Sigmoid colon (tissue), 7 donors: ENCODE results near the gene FHOD3. TPM values are rescaled to one million over a fixed set of nuclear protein-coding genes. Genes with fewer than 3 reads are reported as not detected.
"Not testable (repeated sequence)": the region's sequence is repeated elsewhere in the genome, so short reads cannot be mapped to it uniquely, and the experiment has no call there.

Source experiments
- DNase-seq: peaks from one replicate; pipeline ENCODE4 v3.0.0-alpha.2; 2019
- H3K27ac ChIP-seq, 4 donors: fragments of 200-600 bp; sonication (generic); one replicate each; pipeline ENCODE4 v1.5.1; 2016 to 2019; ENCODE audit warnings: mild to moderate bottlenecking in 1 of 4
- H3K27me3 ChIP-seq, 3 donors: fragments of 200-600 bp; sonication (generic); one replicate each; pipeline ENCODE4 v1.5.1; 2019; ENCODE audit warnings: mild to moderate bottlenecking in 1 of 3
- H3K36me3 ChIP-seq, 4 donors: fragments of 200-600 bp; sonication (generic); one replicate each; pipeline ENCODE4 v1.5.1; 2016 to 2019
- H3K4me1 ChIP-seq, 4 donors: fragments of 200-600 bp; sonication (generic); one replicate each; pipeline ENCODE4 v1.5.1; 2017 to 2019
- H3K4me3 ChIP-seq, 4 donors: fragments of 200-600 bp; sonication (generic); one replicate each; pipeline ENCODE4 v1.5.1; 2017 to 2019; ENCODE audit warnings: mild to moderate bottlenecking in 2 of 4, moderate library complexity in 1 of 4
- H3K9me3 ChIP-seq, 4 donors: fragments of 200-600 bp in 3 of 4; sonication (generic) in 3 of 4; one replicate each; pipeline versions ENCODE4 v1.5.1 to v1.6.1; 2013 to 2019
- EP300 ChIP-seq, 4 donors: sonication (generic); formaldehyde crosslinking; IDR thresholded peaks; one replicate each; pipeline ENCODE4 v1.6.1; 2017; ENCODE audit warnings: antibody characterized with exemption in 4 of 4
- POLR2A ChIP-seq, 2 donors: fragments of 450-650 bp; IDR thresholded peaks; one replicate each; pipeline ENCODE4 v1.6.1; 2016; ENCODE audit warnings: antibody characterized with exemption in 2 of 2, mild to moderate bottlenecking in 2 of 2, moderate library complexity in 2 of 2
- POLR2AphosphoS5 ChIP-seq, 4 donors: sonication (generic); formaldehyde crosslinking; IDR thresholded peaks; one replicate each; pipeline ENCODE4 v1.6.1; 2017; ENCODE audit warnings: antibody characterized with exemption in 4 of 4
- WGBS, 2 donors: extraction: QIAGEN DNeasy Blood & Tissue Kit; methylation state at CpG; one replicate each; pipeline ENCODE4 v1.1.7; 2013; 5-methylcytosine and 5-hydroxymethylcytosine counted together
- intact Hi-C: fragments of 100-400 bp; cut with DNase I; formaldehyde crosslinking; loops from one replicate; pipeline ENCODE4 v1.15.1; 2023
- polyA plus RNA-seq, 3 donors: library from polyadenylated mRNA; stranded (reverse); fragments of 200-250 nt; gene quantifications; one replicate each; pipeline ENCODE4 v1.2.3, GENCODE V29; 2013
- total RNA-seq, 4 donors: library from RNA; depleted of rRNA; stranded (reverse); fragments of >200 nt; gene quantifications; one replicate each; pipeline ENCODE4 v1.1.0, GENCODE V29; 2016
- TF ChIP-seq, protein P1 (sequence below), 4 experiments: fragments of 450-650 bp in 3 of 4; fragments of 200-600 bp in 1 of 4; IDR thresholded peaks; one replicate each; pipeline ENCODE4 v1.5.1; 2016 to 2019; ENCODE audit warnings: antibody characterized with exemption in 4 of 4, mild to moderate bottlenecking in 3 of 4, moderate library complexity in 2 of 4
- donor health status: healthy with polysubstance abuse.
- donor health status: Bipolar disorder and iron deficiency.
- donor health status: healthy.

The FHOD3 gene
- total and polyA plus RNA-seq, 7 donors: 1.2 to 24.9 (median 9.5) TPM

DNA sequence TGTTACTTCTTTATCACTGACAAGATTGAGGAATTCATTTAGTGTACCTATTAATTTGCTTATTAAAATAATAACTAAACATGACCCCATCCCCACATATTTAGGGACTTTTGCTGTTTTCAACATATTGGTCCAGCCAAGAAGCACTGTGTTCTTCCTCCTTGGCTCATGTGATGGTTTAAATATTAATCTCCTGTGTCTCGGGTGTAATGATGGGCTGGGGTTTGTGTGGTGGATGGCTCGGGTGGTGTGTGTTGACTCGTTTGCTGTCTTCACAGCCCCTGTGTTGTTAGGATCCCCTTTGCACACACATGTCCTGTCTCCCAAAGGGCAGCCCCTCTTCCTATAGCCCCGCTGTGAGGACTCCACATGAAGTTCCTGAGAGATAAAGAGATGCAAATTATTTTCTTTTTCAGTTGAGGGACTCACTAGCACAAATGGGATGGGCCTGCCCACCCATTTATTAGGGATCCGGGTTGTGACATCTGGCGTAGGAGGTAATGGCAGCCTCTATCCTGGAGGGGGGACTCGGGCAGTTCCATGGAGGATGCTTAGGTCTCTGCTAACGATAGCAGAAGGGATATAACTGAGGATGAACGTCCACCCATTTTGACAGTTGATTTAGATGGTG, 53.4 kb downstream of the FHOD3 start:
- no peak overlapping the region for H3K27ac ChIP-seq
- DNase-seq: no peak
- H3K9me3 ChIP-seq: peaks cover 0 to 3% (median 0%) of the 10 kb centered on the region in 4 donors
- no peaks in the 10 kb centered on the region for H3K36me3 ChIP-seq
- TF ChIP-seq POLR2AphosphoS5 (IDR thresholded peaks at IDR 0.05) (no peak), POLR2A (IDR thresholded peaks at IDR 0.05) (no peak), EP300 (IDR thresholded peaks at IDR 0.05) (no peak)
- TF ChIP-seq, protein P1, sequence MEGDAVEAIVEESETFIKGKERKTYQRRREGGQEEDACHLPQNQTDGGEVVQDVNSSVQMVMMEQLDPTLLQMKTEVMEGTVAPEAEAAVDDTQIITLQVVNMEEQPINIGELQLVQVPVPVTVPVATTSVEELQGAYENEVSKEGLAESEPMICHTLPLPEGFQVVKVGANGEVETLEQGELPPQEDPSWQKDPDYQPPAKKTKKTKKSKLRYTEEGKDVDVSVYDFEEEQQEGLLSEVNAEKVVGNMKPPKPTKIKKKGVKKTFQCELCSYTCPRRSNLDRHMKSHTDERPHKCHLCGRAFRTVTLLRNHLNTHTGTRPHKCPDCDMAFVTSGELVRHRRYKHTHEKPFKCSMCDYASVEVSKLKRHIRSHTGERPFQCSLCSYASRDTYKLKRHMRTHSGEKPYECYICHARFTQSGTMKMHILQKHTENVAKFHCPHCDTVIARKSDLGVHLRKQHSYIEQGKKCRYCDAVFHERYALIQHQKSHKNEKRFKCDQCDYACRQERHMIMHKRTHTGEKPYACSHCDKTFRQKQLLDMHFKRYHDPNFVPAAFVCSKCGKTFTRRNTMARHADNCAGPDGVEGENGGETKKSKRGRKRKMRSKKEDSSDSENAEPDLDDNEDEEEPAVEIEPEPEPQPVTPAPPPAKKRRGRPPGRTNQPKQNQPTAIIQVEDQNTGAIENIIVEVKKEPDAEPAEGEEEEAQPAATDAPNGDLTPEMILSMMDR (IDR thresholded peaks at IDR 0.05): no peak
- H3K4me1 ChIP-seq: peaks cover 0 to 8% (median 0%) of the 10 kb centered on the region in 4 donors
- H3K4me3 ChIP-seq: no peak overlapping the region
- H3K27me3 ChIP-seq: no peaks in the 10 kb centered on the region
- WGBS, 2 donors: 43 to 65% methylated on average over 9 of the region's 9 CpGs
- intact Hi-C loops: no loop called here

DNA sequence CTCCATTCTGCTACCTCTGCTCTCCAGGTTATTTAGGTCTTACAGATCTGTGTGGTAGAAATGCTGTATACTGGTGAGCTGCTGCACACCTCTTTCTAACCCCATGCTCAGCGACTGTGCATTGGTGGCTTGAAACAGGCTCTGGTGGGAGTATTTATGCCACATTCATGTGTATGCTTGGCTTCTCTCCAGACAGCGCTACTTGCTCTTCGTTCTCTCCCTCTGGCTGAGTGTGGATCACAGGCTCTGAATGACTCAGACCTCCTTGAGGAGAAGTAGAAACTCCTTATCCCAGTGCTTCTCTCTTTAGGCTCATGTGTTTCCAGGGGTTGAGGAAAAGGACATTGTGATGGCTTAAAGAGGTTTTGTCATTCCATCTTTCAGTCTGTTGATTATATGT, 54.9 kb downstream of the FHOD3 start:
- H3K9me3 ChIP-seq: peaks cover 0 to 3% (median 0%) of the 10 kb centered on the region in 4 donors
- no peak for DNase-seq
- TF ChIP-seq, protein P1 (IDR thresholded peaks at IDR 0.05): no peak
- no peak for TF ChIP-seq POLR2AphosphoS5 (IDR thresholded peaks at IDR 0.05)
- TF ChIP-seq EP300 (IDR thresholded peaks at IDR 0.05): no peak
- no peak for TF ChIP-seq POLR2A (IDR thresholded peaks at IDR 0.05)
- H3K36me3 ChIP-seq: no peaks in the 10 kb centered on the region
- H3K4me3 ChIP-seq: no peak overlapping the region
- H3K4me1 ChIP-seq: peaks cover 0 to 8% (median 0%) of the 10 kb centered on the region in 4 donors
- no peak overlapping the region for H3K27ac ChIP-seq
- WGBS, 2 donors: 72 to 79% methylated on average over 3 of the region's 3 CpGs
- intact Hi-C loops: no loop called here
- no peaks in the 10 kb centered on the region for H3K27me3 ChIP-seq

DNA sequence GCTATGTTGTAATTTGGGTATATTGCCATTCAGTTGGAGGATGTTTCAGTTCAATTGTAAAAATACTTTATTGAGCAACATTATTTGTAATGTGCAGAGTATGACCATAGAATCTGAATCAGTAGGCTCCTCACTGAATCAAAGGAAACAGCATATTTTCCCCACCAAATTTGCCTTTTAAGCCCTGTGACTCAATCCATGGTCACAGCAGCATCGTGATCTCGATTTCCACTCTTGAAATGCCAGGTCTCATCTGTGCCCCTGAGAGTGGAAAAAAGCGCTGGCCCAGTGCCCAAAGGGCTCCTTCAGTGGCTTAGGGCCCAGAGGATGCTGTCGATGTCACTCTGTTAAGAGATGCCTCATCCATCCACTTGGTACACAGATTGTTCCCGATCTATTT, 57.5 kb downstream of the FHOD3 start:
- Histone ChIP-seq H3K9me3 (peaks cover 0 to 3% (median 0%) of the 10 kb centered on the region in 4 donors), H3K4me1 (peaks cover 0 to 8% (median 0%) of the 10 kb centered on the region in 4 donors), H3K36me3 (no peaks in the 10 kb centered on the region), H3K27me3 (no peaks in the 10 kb centered on the region), H3K27ac (no peak overlapping the region), H3K4me3 (no peak overlapping the region)
- 91 to 94% methylated on average over 5 of the region's 5 CpGs for WGBS, 2 donors
- DNase-seq: no peak
- TF ChIP-seq POLR2AphosphoS5 (IDR thresholded peaks at IDR 0.05) (no peak), POLR2A (IDR thresholded peaks at IDR 0.05) (no peak), EP300 (IDR thresholded peaks at IDR 0.05) (no peak)
- TF ChIP-seq, protein P1 (IDR thresholded peaks at IDR 0.05): no peak
- intact Hi-C loops: no loop called here

DNA sequence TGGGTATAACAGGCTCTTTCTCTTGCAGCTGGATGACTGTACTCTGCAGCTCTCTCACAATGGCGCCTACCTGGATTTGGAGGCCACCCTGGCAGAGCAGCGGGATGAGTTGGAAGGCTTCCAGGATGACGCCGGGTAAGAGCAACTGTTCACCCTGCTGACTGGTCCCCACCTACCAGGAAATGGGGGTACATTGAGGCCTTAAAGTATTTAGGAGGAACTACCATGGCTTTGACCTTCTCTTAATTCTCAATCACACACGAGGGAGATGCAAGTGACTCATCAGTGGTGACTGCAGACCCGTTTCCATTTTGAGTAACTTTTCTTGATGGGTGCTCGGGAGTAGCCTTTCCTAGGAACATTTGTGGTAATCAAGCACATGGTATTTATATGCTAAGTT, 58.0 kb downstream of the FHOD3 start:
- no peak for DNase-seq
- intact Hi-C loops: no loop called here
- Histone ChIP-seq H3K4me3 (no peak overlapping the region), H3K9me3 (peaks cover 0 to 3% (median 0%) of the 10 kb centered on the region in 4 donors), H3K4me1 (peaks cover 0 to 8% (median 0%) of the 10 kb centered on the region in 4 donors), H3K36me3 (no peaks in the 10 kb centered on the region), H3K27ac (no peak overlapping the region), H3K27me3 (no peaks in the 10 kb centered on the region)
- WGBS, 2 donors: 88 to 91% methylated on average over 7 of the region's 7 CpGs
- TF ChIP-seq, protein P1 (IDR thresholded peaks at IDR 0.05): no peak
- TF ChIP-seq POLR2AphosphoS5 (IDR thresholded peaks at IDR 0.05) (no peak), POLR2A (IDR thresholded peaks at IDR 0.05) (no peak), EP300 (IDR thresholded peaks at IDR 0.05) (no peak)

DNA sequence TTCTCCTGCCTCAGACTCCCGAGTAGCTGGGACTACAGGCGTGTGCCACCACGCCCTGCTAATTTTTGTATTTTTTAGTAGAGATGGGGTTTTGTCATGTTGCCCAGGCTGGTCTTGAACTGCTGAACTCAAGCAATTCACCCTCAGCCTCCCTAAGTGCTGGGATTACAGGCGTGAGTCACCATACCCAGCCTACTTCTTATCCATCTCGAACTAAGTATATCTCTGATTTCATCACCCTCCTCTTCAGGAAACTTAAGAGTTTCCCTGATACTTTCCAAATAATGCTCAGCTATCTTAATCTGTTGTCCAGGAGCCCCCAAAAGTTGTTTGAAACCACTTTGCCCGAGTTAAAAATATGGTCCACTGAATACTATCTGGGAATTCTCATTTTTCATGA, 59.2 kb downstream of the FHOD3 start:
- H3K36me3 ChIP-seq, DNase-seq, H3K27me3 ChIP-seq, H3K9me3 ChIP-seq, H3K4me3 ChIP-seq, intact Hi-C loops, H3K4me1 ChIP-seq, H3K27ac ChIP-seq: not testable (repeated sequence)
- 91 to 92% methylated on average over 6 of the region's 6 CpGs for WGBS, 2 donors
